HCT116 (cell line): Measurements from ENCODE around the gene KLHDC10. TPM values are rescaled to one million over a fixed set of nuclear protein-coding genes. Genes with fewer than 3 reads are reported as not detected.

Source experiments
- ATAC-seq: fragments of 200-7000 bp; cut with Tn5 transposase; 2 replicates; pipeline ENCODE4 v1.9.1; 2020; ENCODE audit warnings: mild to moderate bottlenecking, moderate library complexity
- BruUV-seq: library from RNA; stranded (reverse); fragments of 400-500 nt; replicated peaks from 2 replicates; lab custom pipeline; 2021; lab: Mats Ljungman, UMichigan
- CTCF ChIA-PET: fragments of 300-600 bp; sonication (Branson Sonifier 250); formaldehyde crosslinking; loops from one replicate; lab custom pipeline; 2021; ENCODE audit warnings: antibody characterized with exemption; lab: Charles Lee
- POLR2A ChIA-PET: fragments of 300-600, 350-600 bp; sonication (Branson Sonifier 250); formaldehyde crosslinking; loops from one replicate; lab custom pipeline; 2021; ENCODE audit warnings: antibody characterized with exemption; lab: Charles Lee
- RAD21 ChIA-PET, 2 experiments: fragments of 300-600 bp; sonication (Branson Sonifier 250); formaldehyde crosslinking; loops; one replicate each; lab custom pipeline; 2023; ENCODE audit warnings: low total read pairs in 2 of 2; ENCODE audit not compliant: uncharacterized antibody in 2 of 2, unreplicated experiment in 2 of 2, low non-redundant PET in 1 of 2; lab: Charles Lee
- DNase-seq: peaks from one replicate; pipeline ENCODE4 v3.0.0-alpha.2; 2010; ENCODE audit warnings: low read depth, low spot score
- H2AFZ ChIP-seq: fragments of 200-600 bp; shearing (Covaris generic), sonication (generic); 2 replicates; pipeline ENCODE4 v1.6.1; 2017; ENCODE audit warnings: low read depth, mixed run types, mixed read lengths, antibody characterized with exemption, low read length; ENCODE audit not compliant: poor library complexity, severe bottlenecking
- H3K27ac ChIP-seq: 2 replicates; pipeline ENCODE4 v1.5.1; 2012; ENCODE audit warnings: low read depth, low read length
- H3K27me3 ChIP-seq: fragments of 200-600 bp; sonication (generic); 2 replicates; pipeline ENCODE4 v1.6.1; 2016; ENCODE audit warnings: mixed run types, low read length, mixed read lengths; ENCODE audit not compliant: insufficient read depth
- H3K36me3 ChIP-seq, 2 experiments: fragments of 200-500 bp in 1 of 2; fragments of 200-600 bp in 1 of 2; sonication (Bioruptor generic) in 1 of 2; sonication (generic) in 1 of 2; 2 replicates each; pipeline versions ENCODE4 v1.5.1 to v1.6.1; 2014 to 2016; ENCODE audit warnings: low read length in 2 of 2, inconsistent platforms in 1 of 2, mixed read lengths in 1 of 2, mixed run types in 1 of 2; ENCODE audit not compliant: insufficient read depth in 2 of 2, control insufficient read depth in 1 of 2
- H3K4me1 ChIP-seq, 2 experiments: fragments of 200-600 bp in 1 of 2; sonication (generic) in 1 of 2; 2 replicates each; pipeline versions ENCODE4 v1.5.1 to v1.6.1; 2012 to 2017; ENCODE audit warnings: low read length in 2 of 2, inconsistent platforms in 1 of 2, mild to moderate bottlenecking in 1 of 2, mixed read lengths in 1 of 2, mixed run types in 1 of 2, moderate library complexity in 1 of 2; ENCODE audit not compliant: insufficient read depth in 2 of 2, control insufficient read depth in 1 of 2
- H3K4me2 ChIP-seq: fragments of 200-600 bp; sonication (generic); 2 replicates; pipeline ENCODE4 v1.6.1; 2017; ENCODE audit warnings: mixed run types, low read length, mixed read lengths
- H3K4me3 ChIP-seq, 2 experiments: fragments of 200-600 bp in 1 of 2; sonication (generic) in 1 of 2; replicated peaks in 1 of 2; 2 replicates each; pipeline ENCODE4 v1.5.1; 2011 to 2016; ENCODE audit warnings: low read length in 2 of 2, control low read depth in 1 of 2, low read depth in 1 of 2, mild to moderate bottlenecking in 1 of 2, mixed read lengths in 1 of 2, mixed run types in 1 of 2
- H3K79me2 ChIP-seq: fragments of 200-600 bp; sonication (generic); 2 replicates; pipeline ENCODE4 v1.6.1; 2017; ENCODE audit warnings: mild to moderate bottlenecking, mixed run types, low read length, moderate library complexity, mixed read lengths; ENCODE audit not compliant: insufficient read depth
- H3K9ac ChIP-seq: fragments of 200-600 bp; sonication (generic); 2 replicates; pipeline ENCODE4 v1.6.1; 2016; ENCODE audit warnings: low read length, mixed read lengths
- H3K9me2 ChIP-seq: fragments of 200-600 bp; sonication (generic), shearing (Covaris generic); 2 replicates; pipeline ENCODE4 v1.6.1; 2017; ENCODE audit warnings: mixed run types, mild to moderate bottlenecking, moderate library complexity; ENCODE audit not compliant: insufficient read depth
- H3K9me3 ChIP-seq, 2 experiments: fragments of 200-500 bp in 1 of 2; fragments of 200-600 bp in 1 of 2; sonication (Bioruptor generic) in 1 of 2; sonication (generic) in 1 of 2; 2 replicates each; pipeline ENCODE4 v1.6.1; 2014 to 2017; ENCODE audit warnings: low read length in 2 of 2, mixed read lengths in 2 of 2, inconsistent platforms in 1 of 2, low read depth in 1 of 2, mild to moderate bottlenecking in 1 of 2, mixed run types in 1 of 2, moderate library complexity in 1 of 2; ENCODE audit not compliant: control insufficient read depth in 1 of 2, insufficient read depth in 1 of 2
- H4K20me1 ChIP-seq: fragments of 200-600 bp; sonication (generic), shearing (Covaris generic); 2 replicates; pipeline ENCODE4 v1.6.1; 2017; ENCODE audit warnings: mixed run types, mild to moderate bottlenecking, moderate library complexity; ENCODE audit not compliant: insufficient read depth
- CBX3 ChIP-seq: IDR thresholded peaks from 2 replicates; pipeline ENCODE4 v1.6.1; 2012; ENCODE audit warnings: low read depth
- CEBPB ChIP-seq: IDR thresholded peaks from 2 replicates; pipeline ENCODE4 v1.6.1; 2012; ENCODE audit warnings: low read depth
- EGR1 ChIP-seq: IDR thresholded peaks from 2 replicates; pipeline ENCODE4 v1.6.1; 2012; ENCODE audit warnings: low read depth
- ELF1 ChIP-seq: IDR thresholded peaks from 2 replicates; pipeline ENCODE4 v1.6.1; 2012; ENCODE audit warnings: low read depth, borderline replicate concordance
- EZH2 ChIP-seq: fragments of 200-600 bp; sonication (generic); IDR thresholded peaks from 2 replicates; pipeline ENCODE4 v1.6.1; 2017; ENCODE audit warnings: antibody characterized with exemption, mixed run types
- FOSL1 ChIP-seq: IDR thresholded peaks from 2 replicates; pipeline ENCODE4 v1.6.1; 2012; ENCODE audit warnings: low read depth
- JUND ChIP-seq: IDR thresholded peaks from 2 replicates; pipeline ENCODE4 v1.6.1; 2012
- POLR2A ChIP-seq: IDR thresholded peaks from 2 replicates; pipeline ENCODE4 v1.7.0; 2011; ENCODE audit warnings: borderline replicate concordance; ENCODE audit not compliant: insufficient read depth, insufficient read length; ENCODE audit errors: extremely low read depth
- POLR2AphosphoS5 ChIP-seq: IDR thresholded peaks from 2 replicates; pipeline ENCODE4 v1.6.1; 2011; ENCODE audit warnings: mild to moderate bottlenecking, low read depth, low read length, moderate library complexity
- SIN3A ChIP-seq: IDR thresholded peaks from 2 replicates; pipeline ENCODE4 v1.6.1; 2012; ENCODE audit warnings: low read depth
- SP1 ChIP-seq: IDR thresholded peaks from 2 replicates; pipeline ENCODE4 v1.6.1; 2012; ENCODE audit warnings: low read depth
- SRF ChIP-seq: IDR thresholded peaks from 2 replicates; pipeline ENCODE4 v1.6.1; 2012; ENCODE audit warnings: low read depth
- YY1 ChIP-seq: IDR thresholded peaks from 2 replicates; pipeline ENCODE4 v1.6.1; 2011; ENCODE audit warnings: low read length, low read depth, moderate library complexity, mild to moderate bottlenecking; ENCODE audit not compliant: insufficient replicate concordance; ENCODE audit errors: extremely low read depth
- ZFX ChIP-seq: fragments of 450-650 bp; IDR thresholded peaks from 2 replicates; pipeline ENCODE4 v1.6.1; 2017
- intact Hi-C: fragments of 100-400 bp; cut with micrococcal nuclease; formaldehyde crosslinking; loops from 2 replicates; pipeline ENCODE4 v1.10.0; 2022
- total RNA-seq: library from RNA; stranded (reverse); gene quantifications from one replicate; pipeline ENCODE4 v1.2.1, GENCODE V29; 2021; ENCODE audit not compliant: unreplicated experiment
- TF ChIP-seq, protein P1 (sequence below): IDR thresholded peaks from 2 replicates; pipeline ENCODE4 v1.6.1; 2012
- TF ChIP-seq, protein P2 (sequence below): IDR thresholded peaks from 2 replicates; pipeline ENCODE4 v1.6.1; 2012

KLHDC10 gene
- total RNA-seq, 1 experiment from 2014 or later, result 25.8 TPM

DNA sequence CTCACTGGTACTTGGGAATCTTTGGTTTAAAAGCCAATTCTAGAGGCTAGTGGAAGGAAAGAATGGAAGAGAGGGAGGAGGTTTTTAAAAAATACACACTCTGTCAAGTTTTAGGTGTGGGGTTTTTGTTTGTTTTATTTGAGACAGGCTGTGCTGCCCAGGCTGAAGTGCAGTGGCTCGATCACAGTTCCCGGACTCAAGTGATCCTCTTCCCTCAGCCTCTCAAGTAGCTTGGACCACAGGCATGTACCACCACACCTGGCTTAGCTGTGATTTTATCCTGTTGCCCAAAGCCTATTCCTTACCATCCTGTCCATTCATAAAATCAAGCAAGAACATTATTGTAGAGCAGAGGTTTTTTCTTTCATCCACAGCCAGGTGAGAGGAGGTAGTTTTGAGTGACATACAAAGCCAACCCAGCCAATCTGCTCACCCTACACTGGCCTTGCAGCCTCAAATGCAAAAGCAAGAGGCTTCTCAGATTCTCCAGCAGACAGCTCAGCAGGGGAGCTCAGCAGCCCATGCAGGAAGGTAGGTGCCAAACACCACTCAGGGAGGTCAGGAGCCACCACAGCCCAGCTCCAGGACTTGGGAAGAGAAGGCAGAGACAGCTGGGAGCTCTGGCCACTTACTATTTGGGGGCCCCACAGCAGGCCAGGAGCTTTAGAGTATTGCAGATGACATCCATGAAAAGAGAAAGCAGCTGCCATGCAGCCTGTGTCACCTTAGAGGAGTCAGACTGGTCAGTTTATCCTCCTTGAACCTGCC is 69.0 kb downstream of the KLHDC10 start:
- BruUV-seq, result no TSS peak

DNA sequence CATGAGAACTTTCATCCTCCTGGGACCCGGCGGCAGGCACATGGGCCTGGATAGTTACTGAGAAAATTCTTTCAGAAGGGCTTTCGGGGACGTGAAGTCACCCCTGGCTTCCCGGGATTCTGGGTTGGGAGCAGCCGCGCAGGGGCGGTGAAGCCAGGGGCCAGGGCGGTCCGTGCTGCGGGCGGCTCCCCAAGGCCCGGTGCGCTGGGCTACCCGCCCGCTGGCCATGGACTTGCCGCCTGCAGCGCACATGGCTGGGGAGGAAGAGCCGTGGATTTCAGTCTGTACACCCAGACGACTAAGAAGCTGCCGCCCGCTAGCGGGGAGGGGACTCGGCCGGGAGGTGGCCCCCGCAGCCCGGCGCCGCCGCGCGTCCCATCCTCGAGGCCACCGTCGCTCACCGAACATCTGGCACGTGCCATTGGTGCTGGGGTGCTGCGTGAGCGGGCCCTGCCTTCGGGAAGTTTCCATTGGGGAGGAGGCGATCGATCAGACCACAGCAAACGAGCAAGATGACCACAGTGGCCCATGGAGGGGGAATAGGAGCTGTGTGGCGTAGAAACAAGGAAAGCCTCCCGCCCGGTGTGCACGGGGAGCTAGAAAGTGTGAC is 70.3 kb downstream of the KLHDC10 start:
- H3K4me3 ChIP-seq, result no peak overlapping the region
- H3K9me2 ChIP-seq, result no peaks in the 10 kb centered on the region
- no peak overlapping the region for H2AFZ ChIP-seq
- no TSS peak for BruUV-seq
- no peaks in the 10 kb centered on the region for H3K27me3 ChIP-seq
- no peaks in the 10 kb centered on the region for H3K9me3 ChIP-seq
- no peaks in the 10 kb centered on the region for H3K79me2 ChIP-seq
- ChIA-PET POLR2A (no interaction called here), CTCF (no interaction called here), RAD21 (no interaction called here)
- ATAC-seq (no peak), DNase-seq (no peak)
- no peak overlapping the region for H3K9ac ChIP-seq
- H3K27ac ChIP-seq, result no peak overlapping the region
- peaks cover 16 to 31% of the 10 kb centered on the region in 2 experiments for H3K4me1 ChIP-seq
- no peak overlapping the region for H3K4me2 ChIP-seq
- H3K36me3 ChIP-seq, result no peaks in the 10 kb centered on the region; a peak in 1 of 4 replicates
- intact Hi-C loops, result no loop called here
- TF ChIP-seq ELF1, result no peak
- TF ChIP-seq POLR2AphosphoS5, result no peak
- no peak for TF ChIP-seq POLR2A
- TF ChIP-seq YY1, result no peak
- no peak for TF ChIP-seq CBX3
- TF ChIP-seq, protein P1, sequence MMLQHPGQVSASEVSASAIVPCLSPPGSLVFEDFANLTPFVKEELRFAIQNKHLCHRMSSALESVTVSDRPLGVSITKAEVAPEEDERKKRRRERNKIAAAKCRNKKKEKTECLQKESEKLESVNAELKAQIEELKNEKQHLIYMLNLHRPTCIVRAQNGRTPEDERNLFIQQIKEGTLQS, result no peak
- TF ChIP-seq CEBPB, result no peak
- TF ChIP-seq, protein P2, sequence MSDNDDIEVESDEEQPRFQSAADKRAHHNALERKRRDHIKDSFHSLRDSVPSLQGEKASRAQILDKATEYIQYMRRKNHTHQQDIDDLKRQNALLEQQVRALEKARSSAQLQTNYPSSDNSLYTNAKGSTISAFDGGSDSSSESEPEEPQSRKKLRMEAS, result no peak
- TF ChIP-seq FOSL1, result no peak
- TF ChIP-seq JUND, result no peak
- TF ChIP-seq EZH2, result no peak
- TF ChIP-seq SIN3A, result no peak
- no peak for TF ChIP-seq SP1
- TF ChIP-seq EGR1, result no peak
- TF ChIP-seq ZFX, result no peak
- H4K20me1 ChIP-seq, result no peaks in the 10 kb centered on the region

More for the DNA sequence above, 69.0 kb downstream of the KLHDC10 start:
- DNase-seq (no peak), ATAC-seq (no peak)
- TF ChIP-seq EZH2 (no peak), YY1 (no peak), SRF (no peak)
- ChIA-PET RAD21 (no interaction called here), POLR2A (no interaction called here), CTCF (interaction anchor here (0.7 kb wide), 1 partner anchor 23 kb away, joined by 4 read pairs; no protein-coding TSS in a partner anchor)
- intact Hi-C loops, result no loop called here
- H4K20me1 ChIP-seq, result no peaks in the 10 kb centered on the region
- peaks cover 7 to 23% of the 10 kb centered on the region in 2 experiments for H3K4me1 ChIP-seq
- no peak overlapping the region for H3K4me2 ChIP-seq
- no peak overlapping the region for H3K4me3 ChIP-seq
- H3K79me2 ChIP-seq, result no peaks in the 10 kb centered on the region
- no peaks in the 10 kb centered on the region for H3K27me3 ChIP-seq
- no peaks in the 10 kb centered on the region; a peak in 1 of 4 replicates for H3K36me3 ChIP-seq
- H3K9me3 ChIP-seq, result no peaks in the 10 kb centered on the region
- H3K9me2 ChIP-seq, result no peaks in the 10 kb centered on the region
- no peak overlapping the region for H3K27ac ChIP-seq
- no peak overlapping the region for H2AFZ ChIP-seq
- H3K9ac ChIP-seq, result no peak overlapping the region
